GM12878 (cell line): ENCODE measurements around the gene FERMT2. TPM values are rescaled to one million over a fixed set of nuclear protein-coding genes. Genes with fewer than 3 reads are reported as not detected.

Experiments used
- ATAC-seq: fragments of 200-7000 bp; cut with Tn5 transposase; 3 replicates; pipeline ENCODE4 v1.9.1; 2020; ENCODE audit warnings: mild to moderate bottlenecking, moderate library complexity
- BruUV-seq: library from RNA; stranded (reverse); fragments of 400-500 nt; replicated peaks from 2 replicates; lab custom pipeline; 2021; lab: Mats Ljungman, UMichigan
- CTCF ChIA-PET: fragments of 300-600 bp; sonication (Branson Sonifier 250); formaldehyde crosslinking; extraction: SDS; loops from one replicate; lab custom pipeline; 2021; ENCODE audit warnings: inconsistent platforms; lab: Yijun Ruan, JAX
- POLR2A ChIA-PET: fragments of 350-600 bp; formaldehyde crosslinking; extraction: SDS; loops from one replicate; lab custom pipeline; 2021; ENCODE audit warnings: inconsistent platforms; lab: Charles Lee
- RAD21 ChIA-PET: fragments of 300-600 bp; sonication (Branson Sonifier 250); formaldehyde crosslinking; loops from one replicate; lab custom pipeline; 2023; ENCODE audit warnings: antibody characterized with exemption; ENCODE audit not compliant: unreplicated experiment; lab: Charles Lee
- SMC1A ChIA-PET: fragments of 300-600 bp; sonication (Branson Sonifier 250); formaldehyde crosslinking; loops from one replicate; lab custom pipeline; 2023; ENCODE audit not compliant: unreplicated experiment, uncharacterized antibody; lab: Charles Lee
- DNase-seq: peaks from one replicate; pipeline ENCODE4 v3.0.0-alpha.2; 2011; ENCODE audit warnings: low read depth, low spot score
- FAIRE-seq: peaks from 3 replicates; lab custom pipeline; 2011; peaks lifted over from hg19 to GRCh38; lab: Jason Lieb, UNC
- H2AFZ ChIP-seq: 2 replicates; pipeline ENCODE4 v1.6.0; 2011; ENCODE audit warnings: low read depth, low read length, control low read depth; ENCODE audit not compliant: control insufficient read depth
- H3K27ac ChIP-seq: 2 replicates; pipeline ENCODE4 v1.5.1; 2011; ENCODE audit warnings: control low read depth; ENCODE audit not compliant: control insufficient read depth, insufficient read depth
- H3K27me3 ChIP-seq, 2 experiments: replicated peaks in 1 of 2; 2 replicates each; pipeline versions ENCODE4 v1.6.0 to v1.6.1; 2011; ENCODE audit warnings: low read length in 1 of 2; ENCODE audit not compliant: control insufficient read depth in 2 of 2, insufficient read depth in 2 of 2
- H3K36me3 ChIP-seq, 2 experiments: 2 replicates each; pipeline ENCODE4 v1.5.1; 2011; ENCODE audit warnings: low read length in 1 of 2; ENCODE audit not compliant: control insufficient read depth in 2 of 2, insufficient read depth in 2 of 2
- H3K4me1 ChIP-seq: 2 replicates; pipeline ENCODE4 v1.6.1; 2011; ENCODE audit warnings: mild to moderate bottlenecking, low read length, moderate library complexity, mixed read lengths; ENCODE audit not compliant: control insufficient read depth, insufficient read depth
- H3K4me2 ChIP-seq: 2 replicates; pipeline ENCODE4 v1.6.0; 2011; ENCODE audit warnings: control low read depth; ENCODE audit not compliant: control insufficient read depth, insufficient read depth
- H3K4me3 ChIP-seq: fragments of 200-600 bp; sonication (generic); 2 replicates; pipeline ENCODE4 v1.5.1; 2016
- H3K79me2 ChIP-seq: 2 replicates; pipeline ENCODE4 v1.6.0; 2011; ENCODE audit warnings: low read length; ENCODE audit not compliant: control insufficient read depth, insufficient read depth
- H3K9ac ChIP-seq: 2 replicates; pipeline ENCODE4 v1.8.0; 2011; ENCODE audit warnings: low read length, control low read depth, mixed read lengths; ENCODE audit not compliant: control insufficient read depth, insufficient read depth
- H3K9me3 ChIP-seq: replicated peaks from 3 replicates; pipeline ENCODE4 v1.5.1; 2011; ENCODE audit warnings: mild to moderate bottlenecking, low read length; ENCODE audit not compliant: control insufficient read depth, insufficient read depth
- H4K20me1 ChIP-seq: 2 replicates; pipeline ENCODE4 v1.6.0; 2011; ENCODE audit not compliant: control insufficient read depth, insufficient read depth
- BHLHE40 ChIP-seq, 2 experiments: fragments of 450-650 bp in 1 of 2; IDR thresholded peaks; 2 replicates each; pipeline ENCODE4 v1.6.1; 2011 to 2017; ENCODE audit warnings: low read depth in 2 of 2, borderline replicate concordance in 1 of 2, improper control_type of control experiment in 1 of 2, low read length in 1 of 2, mild to moderate bottlenecking in 1 of 2
- CTCF ChIP-seq, 3 experiments: IDR thresholded peaks in 2 of 3; conservative IDR thresholded peaks in 1 of 3; 2 replicates each; pipeline ENCODE4 v1.5.1; 2011; ENCODE audit warnings: low read depth in 3 of 3, low read length in 3 of 3, mild to moderate bottlenecking in 3 of 3, control low read depth in 2 of 3, moderate library complexity in 2 of 3, inconsistent platforms in 1 of 3, mixed read lengths in 1 of 3; ENCODE audit not compliant: control insufficient read depth in 2 of 3, insufficient read depth in 1 of 3; ENCODE audit errors: extremely low read depth in 1 of 3
- MEF2A ChIP-seq: IDR thresholded peaks from 2 replicates; pipeline ENCODE4 v1.6.1; 2011; ENCODE audit warnings: low read depth, mild to moderate bottlenecking, low read length, moderate library complexity; ENCODE audit not compliant: insufficient read depth
- RAD21 ChIP-seq: IDR thresholded peaks from 2 replicates; pipeline ENCODE4 v1.6.1; 2011; ENCODE audit warnings: mild to moderate bottlenecking, low read depth, low read length, moderate library complexity; ENCODE audit not compliant: insufficient read depth
- RCOR1 ChIP-seq: conservative IDR thresholded peaks from 2 replicates; pipeline ENCODE4 v1.6.1; 2012; ENCODE audit warnings: low read depth, low read length, improper control_type of control experiment
- SMC3 ChIP-seq: IDR thresholded peaks from 2 replicates; pipeline ENCODE4 v1.6.1; 2011; ENCODE audit warnings: low read length, improper control_type of control experiment, borderline replicate concordance
- TCF7 ChIP-seq: IDR thresholded peaks from 2 replicates; pipeline ENCODE4 v1.6.1; 2014; ENCODE audit warnings: antibody characterized with exemption, borderline replicate concordance
- YY1 ChIP-seq: IDR thresholded peaks from 2 replicates; pipeline ENCODE4 v1.6.1; 2011; ENCODE audit warnings: low read depth, mild to moderate bottlenecking, low read length
- WGBS: methylation state at CpG from one replicate; pipeline ENCODE4 v1.1.6; 2016; ENCODE audit warnings: low lambda C conversion rate; ENCODE audit not compliant: insufficient replicate concordance, insufficient coverage; ENCODE audit errors: missing lambda C conversion rate; 5-methylcytosine and 5-hydroxymethylcytosine counted together
- in situ Hi-C: fragments of 300-500 bp; cut with MboI; formaldehyde crosslinking; loops from 9 replicates; pipeline ENCODE4 v1.14.3; 2018; ENCODE audit warnings: mixed read lengths
- intact Hi-C: fragments of 100-400 bp; cut with micrococcal nuclease; formaldehyde crosslinking; loops from one replicate; pipeline ENCODE4 v1.14.2; 2022; ENCODE audit not compliant: unreplicated experiment
- polyA plus RNA-seq, 11 experiments: library from polyadenylated mRNA; depleted of rRNA in 4 of 11; unstranded in 6 of 11; stranded (reverse) in 5 of 11; fragments of >200 nt; fragmentation: Nextera tagmentation in 4 of 11; fragmentation: Illumina TruSeq in 1 of 11; extraction: Ambion mirVana in 4 of 11; extraction: Trizol in 1 of 11; gene quantifications; 1 replicate in 1 of 11; 2 replicates in 10 of 11; pipeline versions ENCODE4 v1.2.1 to v1.2.3, GENCODE V29; 2011 to 2016; ENCODE audit warnings: inconsistent platforms in 2 of 11, missing spikeins in 2 of 11, low read depth in 1 of 11
- total RNA-seq, 4 experiments: library from RNA; depleted of rRNA in 3 of 4; stranded (reverse); fragments of >200 nt in 3 of 4; fragmentation: Illumina TruSeq in 1 of 4; extraction: Trizol in 1 of 4; gene quantifications; 2 replicates each; pipeline versions ENCODE4 v1.2.1 to v1.2.3, GENCODE V29; 2013 to 2021

FERMT2 gene
- total and polyA plus RNA-seq, 10 of the 15 experiments (the other 5 are each of a cell fraction or from before 2014, with no cell fraction given): 4.9 to 35.5 (median 19.5) TPM

DNA sequence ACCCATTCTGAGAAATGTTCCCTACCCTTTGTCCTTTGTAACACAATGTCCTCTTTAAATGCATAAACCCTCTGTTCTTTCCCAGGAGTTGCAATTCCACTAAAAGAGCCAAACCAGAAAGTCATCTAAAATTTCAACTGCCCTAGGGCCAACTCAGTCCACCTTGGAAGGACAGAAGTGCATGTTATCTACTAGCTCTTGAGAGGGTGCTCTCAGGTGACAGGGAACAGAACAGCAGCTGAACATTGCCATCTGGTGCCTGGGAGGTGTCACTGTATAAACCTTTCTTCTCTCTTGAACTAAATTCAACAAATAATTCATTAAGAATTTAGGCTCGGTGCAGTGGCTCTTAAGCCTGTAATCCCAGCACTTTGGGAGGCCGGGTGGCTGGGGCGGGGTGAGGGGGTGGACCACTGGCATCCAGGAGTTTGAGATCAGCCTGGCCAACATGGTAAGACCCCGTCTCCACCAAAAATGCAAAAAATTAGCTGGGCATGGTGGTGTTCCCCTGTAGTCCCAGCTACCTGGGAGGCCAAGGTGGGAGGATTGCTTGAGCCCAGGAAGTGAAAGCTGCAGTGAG lies 10.3 kb upstream of the FERMT2 start:
- H4K20me1 ChIP-seq: no peaks in the 10 kb centered on the region
- SMC1A ChIA-PET: interaction anchor here (0.6 to 6.2 kb wide), 30 partner anchors 9 to 365 kb away, joined by 3 to 58 read pairs (median 4); no protein-coding TSS in a partner anchor
- RAD21 ChIA-PET: interaction anchor here (0.6 to 4.7 kb wide), 19 partner anchors 9 to 345 kb away, joined by 3 to 68 read pairs (median 4); partner anchors contain the start of gene FERMT2
- no peaks in the 10 kb centered on the region for H3K9me3 ChIP-seq
- H3K4me1 ChIP-seq: no peaks in the 10 kb centered on the region
- POLR2A ChIA-PET: interaction anchor here (0.7 to 1.2 kb wide), 2 partner anchors 35 to 303 kb away, joined by 3 read pairs; no protein-coding TSS in a partner anchor
- no peak overlapping the region for H3K27ac ChIP-seq
- no peaks in the 10 kb centered on the region for H3K27me3 ChIP-seq
- no peak overlapping the region for H3K4me2 ChIP-seq
- no peaks in the 10 kb centered on the region for H3K79me2 ChIP-seq
- 27% methylated on average over 4 of the region's 4 CpGs for WGBS
- intact Hi-C loops: loop anchor here (1.0 to 2.0 kb wide), 2 partner anchors 138 to 346 kb away; no protein-coding TSS in a partner anchor
- TF ChIP-seq RAD21 (peak; percentile 95), MEF2A (no peak), BHLHE40 (IDR thresholded peaks at IDR 0.05; ENCODE audit: borderline replicate concordance in 1 of 2, low read depth in 2 of 2, low read length in 1 of 2) (peak in 1 of 2 experiments; percentile 16; a peak in 1 of 4 replicates), CTCF (IDR thresholded peaks at IDR 0.05 in 2 of 3, conservative IDR thresholded peaks at IDR 0.05 in 1 of 3; ENCODE audit: control insufficient read depth in 2 of 3, extremely low read depth in 1 of 3, insufficient read depth in 1 of 3, low read depth in 3 of 3, low read length in 3 of 3) (peak; percentile 58 to 82 (median 64)), TCF7 (0 out of 2 replicates have a peak, but pooled peaks have one; percentile 1), YY1 (0 out of 2 replicates have a peak, but pooled peaks have one; percentile 19), SMC3 (peak; percentile 98), RCOR1 (no peak)
- FAIRE-seq (peak; percentile 44), ATAC-seq (peak; percentile 96), DNase-seq (peak; percentile 13)
- H2AFZ ChIP-seq: no peak overlapping the region
- no peak overlapping the region for H3K4me3 ChIP-seq
- in situ Hi-C loops: loop anchor here (5.0 kb wide), 1 partner anchor 139 kb away; no protein-coding TSS in a partner anchor
- H3K36me3 ChIP-seq: no peaks in the 10 kb centered on the region
- no peak overlapping the region for H3K9ac ChIP-seq
- no TSS peak for BruUV-seq
- CTCF ChIA-PET: interaction anchor here (0.5 to 8.2 kb wide), 32 partner anchors 8 to 661 kb away, joined by 3 to 115 read pairs (median 4); no protein-coding TSS in a partner anchor
